Activated CD4-positive, alpha-beta T cell treated with anti-CD3 and anti-CD28 coated beads, Interleukin-2, amount 10 ng/mL, durations not matched to agents 7 days and 5 days (primary cell): ENCODE measurements around the gene SEMA6C. TPM values are rescaled to one million over a fixed set of nuclear protein-coding genes. Genes with fewer than 3 reads are reported as not detected.

Source experiments
- CTCF ChIA-PET: fragments of 350-600 bp; sonication (Branson Sonifier 250); formaldehyde crosslinking; loops from one replicate; lab custom pipeline; 2021; ENCODE audit warnings: antibody characterized with exemption; lab: Charles Lee
- POLR2A ChIA-PET: fragments of 350-600 bp; sonication (Branson Sonifier 250); formaldehyde crosslinking; loops from one replicate; lab custom pipeline; 2021; ENCODE audit warnings: antibody characterized with exemption; lab: Charles Lee
- DNase-seq: peaks from one replicate; pipeline ENCODE4 v3.0.0-alpha.2; 2020
- H3K27ac Mint-ChIP-seq: one replicate; pipeline ENCODE4 v1.8.0; 2021; ENCODE audit warnings: mild to moderate bottlenecking, moderate library complexity, mixed read lengths
- H3K27me3 Mint-ChIP-seq: one replicate; pipeline ENCODE4 v1.8.0; 2021; ENCODE audit warnings: mixed read lengths
- H3K36me3 Mint-ChIP-seq: one replicate; pipeline ENCODE4 v1.8.0; 2021; ENCODE audit warnings: low read depth, mixed read lengths
- H3K4me1 Mint-ChIP-seq: one replicate; pipeline ENCODE4 v1.8.0; 2021; ENCODE audit warnings: mixed read lengths
- H3K4me3 Mint-ChIP-seq: one replicate; pipeline ENCODE4 v1.8.0; 2021; ENCODE audit warnings: mild to moderate bottlenecking, moderate library complexity, mixed read lengths
- H3K9me3 Mint-ChIP-seq: one replicate; pipeline ENCODE4 v1.8.0; 2021; ENCODE audit warnings: mixed read lengths
- total RNA-seq, 2 experiments: library from RNA; stranded (reverse); gene quantifications; one replicate each; pipeline ENCODE4 v1.2.3, GENCODE V29; 2021

SEMA6C gene
- total RNA-seq, 2 experiments from 2014 or later = 3.8 TPM

GRCh38 chr1:151156515-151156819, 10.0 kb upstream of the SEMA6C start, which contains the start of gene TNFAIP8L2:
Gene TNFAIP8L2 (plus strand): TSS chr1:151156649. CDS start chr1:151158698, 2,049 bp downstream.
- peak within 1 kb of the TSS; percentile 99 for H3K4me3 Mint-ChIP-seq
- H3K4me1 Mint-ChIP-seq = peaks cover 57% of the 10 kb centered on the region
- CTCF ChIA-PET = interaction anchor here (0.6 to 6.0 kb wide), 28 partner anchors 9 to 757 kb away, joined by 3 to 47 read pairs (median 4); partner anchors contain the start of genes CDC42SE1, GABPB2, LYSMD1 and SCNM1
- H3K27ac Mint-ChIP-seq = peak within 1 kb of the TSS; percentile 97
- POLR2A ChIA-PET = interaction anchor here (0.6 to 1.1 kb wide), 3 partner anchors 10 to 57 kb away, joined by 3 to 5 read pairs (median 3); no protein-coding TSS in a partner anchor
- no peaks in the 10 kb centered on the region for H3K9me3 Mint-ChIP-seq
- H3K36me3 Mint-ChIP-seq = peaks cover 45% of the 10 kb centered on the region
- no peaks in the 10 kb centered on the region for H3K27me3 Mint-ChIP-seq
- DNase-seq = peak; percentile 87

DNA sequence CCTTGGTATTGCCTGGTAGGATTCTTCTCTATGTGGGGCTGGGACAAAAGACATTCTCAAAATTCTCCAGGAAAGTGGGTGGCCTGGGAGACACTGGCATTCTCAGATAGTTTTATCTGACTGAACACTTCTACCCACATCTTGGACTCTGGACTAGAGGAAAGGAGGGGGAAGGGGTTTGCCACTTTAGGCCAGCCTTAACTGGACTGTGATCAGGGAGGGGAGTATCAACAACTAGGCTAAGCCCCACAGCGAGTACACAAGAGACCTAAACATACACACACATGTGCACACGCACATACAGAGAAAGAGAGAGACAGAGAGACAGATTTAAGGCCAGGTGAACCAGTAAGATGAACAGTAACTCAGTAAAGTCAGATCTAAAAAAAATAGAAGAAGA, 1.2 kb upstream of the SEMA6C start:
- H3K27ac Mint-ChIP-seq = no peak overlapping the region
- POLR2A ChIA-PET = no interaction called here

DNA sequence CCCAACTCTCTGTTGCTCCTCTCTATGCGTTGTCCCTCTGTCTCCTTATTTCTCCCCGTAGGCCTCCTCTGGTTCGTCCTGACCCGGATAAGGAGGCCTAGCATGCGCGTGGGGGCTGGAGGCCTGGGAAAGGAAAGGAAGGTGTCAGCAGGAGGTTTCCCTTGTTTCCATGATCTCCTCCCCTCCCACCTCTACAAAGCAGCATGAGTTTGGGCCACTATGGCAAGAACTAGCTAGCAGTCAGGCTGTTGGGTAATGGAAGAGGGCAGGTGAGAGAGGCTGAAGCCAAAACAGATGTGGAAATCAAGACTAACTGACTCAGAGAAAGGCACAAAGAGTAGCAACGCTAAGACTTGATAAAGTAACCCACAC, 687 bp upstream of the SEMA6C start:
- Mint-ChIP-seq H3K4me1 (peaks cover 16% of the 10 kb centered on the region), H3K4me3 (peak overlapping the region; percentile 86), H3K27ac (peak overlapping the region; percentile 41), H3K9me3 (no peaks in the 10 kb centered on the region), H3K36me3 (no peaks in the 10 kb centered on the region), H3K27me3 (peaks cover 18% of the 10 kb centered on the region)
- ChIA-PET POLR2A (interaction anchor here (0.5 kb wide), 1 partner anchor 65 kb away, joined by 3 read pairs; no protein-coding TSS in a partner anchor), CTCF (interaction anchor here (0.6 to 1.6 kb wide), 2 partner anchors 9 to 49 kb away, joined by 3 to 9 read pairs; partner anchors contain the start of gene TNFAIP8L2)
- DNase-seq = no peak

More for the DNA sequence above, 1.2 kb upstream of the SEMA6C start:
- Mint-ChIP-seq H3K36me3 (no peaks in the 10 kb centered on the region), H3K9me3 (no peaks in the 10 kb centered on the region), H3K4me1 (peaks cover 16% of the 10 kb centered on the region), H3K4me3 (peak overlapping the region; percentile 86), H3K27me3 (peaks cover 18% of the 10 kb centered on the region)
- CTCF ChIA-PET = interaction anchor here (1.2 to 1.6 kb wide), 2 partner anchors 9 to 77 kb away, joined by 3 to 9 read pairs; partner anchors contain the start of genes GABPB2 and TNFAIP8L2
- DNase-seq = no peak

DNA sequence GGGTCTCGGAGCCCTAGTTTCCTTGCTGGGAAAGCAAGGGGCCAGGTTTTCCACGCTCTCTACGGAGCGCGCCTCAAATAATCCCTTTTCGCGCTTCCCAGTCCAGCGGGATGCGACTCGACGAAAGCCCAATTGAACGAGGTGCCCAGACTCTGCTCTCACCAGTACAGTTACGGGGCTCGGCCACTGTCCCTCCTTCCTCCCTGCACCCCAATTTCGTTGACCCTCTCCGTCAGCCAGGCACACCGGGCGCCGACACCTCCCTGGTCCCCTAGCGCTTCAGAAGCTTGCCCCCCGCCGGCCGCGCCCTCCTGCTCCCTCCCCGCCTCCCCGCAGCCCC, 389 bp downstream of the SEMA6C start:
- H3K4me1 Mint-ChIP-seq = peaks cover 14% of the 10 kb centered on the region
- no peak overlapping the region for H3K27ac Mint-ChIP-seq
- peaks cover 18% of the 10 kb centered on the region for H3K27me3 Mint-ChIP-seq
- H3K36me3 Mint-ChIP-seq = no peaks in the 10 kb centered on the region
- POLR2A ChIA-PET = interaction anchor here (0.6 kb wide), 1 partner anchor 10 kb away, joined by 4 read pairs; no protein-coding TSS in a partner anchor
- peak overlapping the region; percentile 86 for H3K4me3 Mint-ChIP-seq
- no peaks in the 10 kb centered on the region for H3K9me3 Mint-ChIP-seq
- CTCF ChIA-PET = no interaction called here
- DNase-seq = no peak

GRCh38 chr1:151145304-151146071, 943 bp downstream of the SEMA6C start:
- DNase-seq = no peak
- ChIA-PET CTCF (interaction anchor here (0.9 to 1.3 kb wide), 3 partner anchors 10 to 160 kb away, joined by 3 to 4 read pairs (median 3); no protein-coding TSS in a partner anchor), POLR2A (no interaction called here)
- Mint-ChIP-seq H3K36me3 (no peaks in the 10 kb centered on the region), H3K4me3 (peak overlapping the region; percentile 86), H3K27me3 (peaks cover 18% of the 10 kb centered on the region), H3K4me1 (peaks cover 14% of the 10 kb centered on the region), H3K9me3 (no peaks in the 10 kb centered on the region), H3K27ac (no peak overlapping the region)

GRCh38 chr1:151144474-151145303, 1.7 kb downstream of the SEMA6C start:
- CTCF ChIA-PET = interaction anchor here (0.7 to 1.3 kb wide), 5 partner anchors 10 to 161 kb away, joined by 3 to 4 read pairs (median 3); no protein-coding TSS in a partner anchor
- peaks cover 18% of the 10 kb centered on the region for H3K27me3 Mint-ChIP-seq
- peaks cover 14% of the 10 kb centered on the region for H3K4me1 Mint-ChIP-seq
- no peaks in the 10 kb centered on the region for H3K36me3 Mint-ChIP-seq
- peak overlapping the region; percentile 0 for H3K4me3 Mint-ChIP-seq
- POLR2A ChIA-PET = no interaction called here
- no peaks in the 10 kb centered on the region for H3K9me3 Mint-ChIP-seq
- H3K27ac Mint-ChIP-seq = no peak overlapping the region
- no peak for DNase-seq

GRCh38 chr1:151143986-151144385, 2.4 kb downstream of the SEMA6C start:
- no peak overlapping the region for H3K27ac Mint-ChIP-seq
- ChIA-PET POLR2A (no interaction called here), CTCF (interaction anchor here (0.7 to 1.8 kb wide), 3 partner anchors 9 to 137 kb away, joined by 3 to 4 read pairs (median 4); partner anchors contain the start of gene TNFAIP8L2)
- H3K27me3 Mint-ChIP-seq = peaks cover 18% of the 10 kb centered on the region
- no peak overlapping the region for H3K4me3 Mint-ChIP-seq
- no peaks in the 10 kb centered on the region for H3K36me3 Mint-ChIP-seq
- H3K9me3 Mint-ChIP-seq = no peaks in the 10 kb centered on the region
- peaks cover 14% of the 10 kb centered on the region for H3K4me1 Mint-ChIP-seq
- DNase-seq = no peak

DNA sequence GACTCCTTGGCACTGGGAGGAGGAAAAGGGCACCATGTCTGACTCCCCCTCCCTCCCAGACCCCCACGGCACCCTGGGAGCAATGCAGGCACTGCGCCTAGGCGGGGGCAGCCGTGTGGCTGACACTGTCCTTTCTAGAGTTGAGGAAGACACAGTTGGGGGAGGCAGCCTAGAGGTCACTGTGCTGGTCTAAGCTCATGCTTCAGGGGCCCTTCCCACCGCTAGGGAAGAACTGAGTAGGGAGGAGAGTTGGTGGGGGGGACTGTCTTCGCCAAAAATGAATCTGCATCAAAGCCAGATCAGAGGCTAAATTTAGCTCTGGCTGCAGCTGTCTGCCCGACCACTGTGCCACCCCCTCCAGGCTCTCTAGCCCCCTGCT, 3.4 kb downstream of the SEMA6C start:
- no peak overlapping the region for H3K27ac Mint-ChIP-seq
- DNase-seq = no peak
- no peak overlapping the region for H3K4me3 Mint-ChIP-seq
- H3K4me1 Mint-ChIP-seq = peaks cover 14% of the 10 kb centered on the region
- no peaks in the 10 kb centered on the region for H3K36me3 Mint-ChIP-seq
- CTCF ChIA-PET = interaction anchor here (0.6 to 1.8 kb wide), 2 partner anchors 14 to 56 kb away, joined by 3 to 4 read pairs; partner anchors contain the start of gene TNFAIP8L2
- no peaks in the 10 kb centered on the region for H3K9me3 Mint-ChIP-seq
- peaks cover 15% of the 10 kb centered on the region for H3K27me3 Mint-ChIP-seq
- POLR2A ChIA-PET = no interaction called here

DNA sequence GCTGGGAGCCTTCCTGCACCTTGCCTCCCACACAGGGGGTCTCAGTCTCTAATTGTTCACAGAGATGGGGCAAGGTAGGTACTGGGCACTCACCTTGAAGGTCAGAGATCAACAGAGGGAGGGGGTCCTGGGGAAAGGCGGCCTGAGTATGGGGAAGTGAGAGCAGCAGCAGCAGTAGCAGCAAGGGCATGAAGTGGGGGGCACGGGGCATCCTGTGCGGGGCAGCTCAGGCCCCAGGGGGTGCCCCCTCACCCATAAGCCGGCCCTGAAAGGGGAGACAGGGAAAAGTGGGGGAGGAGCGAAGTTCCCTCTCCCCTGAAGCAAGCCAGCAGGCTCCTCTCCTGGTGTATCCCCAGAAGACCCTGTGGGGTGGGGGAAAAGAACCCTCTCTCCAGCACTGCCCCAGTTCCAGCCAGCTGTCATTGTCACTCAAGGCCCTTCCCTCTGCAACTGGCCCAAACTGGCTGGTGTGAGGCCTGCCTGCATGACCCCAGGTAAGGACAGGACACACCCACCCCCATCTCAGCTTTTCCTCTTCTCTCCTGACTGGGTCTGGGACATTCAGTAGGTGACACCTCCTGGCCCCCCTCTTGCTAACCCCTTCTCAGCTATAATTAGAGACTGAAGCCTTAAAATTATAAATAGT, 3.9 kb downstream of the SEMA6C start:
- peaks cover 13% of the 10 kb centered on the region for H3K4me1 Mint-ChIP-seq
- no peaks in the 10 kb centered on the region for H3K9me3 Mint-ChIP-seq
- CTCF ChIA-PET = interaction anchor here (0.6 to 1.8 kb wide), 8 partner anchors 10 to 119 kb away, joined by 3 to 4 read pairs (median 3); partner anchors contain the start of genes C1orf56 and TNFAIP8L2
- H3K27ac Mint-ChIP-seq = no peak overlapping the region
- H3K36me3 Mint-ChIP-seq = no peaks in the 10 kb centered on the region
- DNase-seq = no peak
- POLR2A ChIA-PET = no interaction called here
- H3K27me3 Mint-ChIP-seq = peaks cover 15% of the 10 kb centered on the region
- H3K4me3 Mint-ChIP-seq = no peak overlapping the region

- no peak overlapping the region for H3K4me3 Mint-ChIP-seq
- ChIA-PET CTCF (interaction anchor here (1.2 to 1.4 kb wide), 2 partner anchors 10 to 19 kb away, joined by 3 read pairs; partner anchors contain the start of gene TNFAIP8L2), POLR2A (no interaction called here)
- DNase-seq = no peak
- H3K4me1 Mint-ChIP-seq = peaks cover 8% of the 10 kb centered on the region
- no peaks in the 10 kb centered on the region for H3K9me3 Mint-ChIP-seq
- H3K27ac Mint-ChIP-seq = no peak overlapping the region
- no peaks in the 10 kb centered on the region for H3K36me3 Mint-ChIP-seq
- no peaks in the 10 kb centered on the region for H3K27me3 Mint-ChIP-seq
Observed at GRCh38 chr1:151137789-151138188, 8.6 kb downstream of the SEMA6C start.

GRCh38 chr1:151135433-151136385, 10.7 kb downstream of the SEMA6C start:
- peaks cover 18% of the 10 kb centered on the region for H3K4me1 Mint-ChIP-seq
- ChIA-PET POLR2A (interaction anchor here (0.6 kb wide), 1 partner anchor 11 kb away, joined by 4 read pairs; the partner anchor contains the start of gene SEMA6C), CTCF (interaction anchor here (1.0 to 2.9 kb wide), 6 partner anchors 8 to 38 kb away, joined by 4 to 11 read pairs (median 4); partner anchors contain the start of gene TNFAIP8L2)
- no peaks in the 10 kb centered on the region for H3K9me3 Mint-ChIP-seq
- peaks cover 5% of the 10 kb centered on the region for H3K27me3 Mint-ChIP-seq
- no peaks in the 10 kb centered on the region for H3K36me3 Mint-ChIP-seq
- DNase-seq = no peak
- no peak overlapping the region for H3K27ac Mint-ChIP-seq
- H3K4me3 Mint-ChIP-seq = no peak overlapping the region
